IPS-NIHi7 (cell line): ENCODE results near the gene NOS2.

Source experiments
- DNase-seq: peaks from one replicate; pipeline ENCODE4 v3.0.0; 2012; ENCODE audit warnings: mixed read lengths; ENCODE audit errors: extremely low spot score

The NOS2 gene

DNA sequence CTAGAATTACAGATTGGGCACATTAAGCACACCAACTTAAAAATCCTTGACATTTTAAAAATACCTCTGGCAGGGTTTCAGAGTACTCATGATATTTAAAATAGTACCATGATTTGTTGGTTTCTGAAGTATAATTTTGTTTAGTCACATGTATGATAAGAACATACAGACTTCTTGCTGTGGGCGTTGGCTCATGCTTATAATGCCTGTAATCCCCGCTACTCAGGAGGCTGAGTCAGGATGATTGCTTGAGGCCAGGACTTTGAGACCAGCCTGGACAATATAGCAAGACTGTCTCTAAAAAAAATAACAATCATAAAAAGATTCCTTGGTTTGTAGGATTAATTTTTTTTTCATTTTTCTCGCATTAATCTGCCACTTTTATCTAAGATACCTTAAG is 78.5 kb downstream of the NOS2 start:
- DNase-seq: no peak
